Right ventricle myocardium inferior (tissue), 1 donor: ENCODE data around the gene SULF2. TPM values are rescaled to one million over a fixed set of nuclear protein-coding genes. Genes with fewer than 3 reads are reported as not detected.
A peak's percentile ranks its signal among the peaks of the same experiment; 100 is the strongest.

Experiments
- ATAC-seq: fragments of 200-7000 bp; cut with Tn5 transposase; one replicate; pipeline ENCODE4 v1.9.1; 2020; ENCODE audit warnings: mild to moderate bottlenecking, moderate library complexity
- DNase-seq: peaks from one replicate; pipeline ENCODE4 v3.0.0; 2021; ENCODE audit errors: missing footprints
- intact Hi-C: fragments of 100-400 bp; cut with DNase I; formaldehyde crosslinking; loops from one replicate; pipeline ENCODE4 v1.11.0; 2022
- total RNA-seq: library from RNA; stranded (reverse); fragmentation: NEBNext Ultra II Directional; extraction: Animal tissue kit (Norgen Biotek cat#: 25700); gene quantifications from one replicate; pipeline ENCODE4 v1.2.1, GENCODE V29; 2021
- donor health status: DM: no; HTN: yes; CAD: no; lungs with severe emphysema.

The SULF2 gene
- total RNA-seq, 1 donor from 2014 or later = 29.5 TPM

- DNase-seq (no peak), ATAC-seq (no peak)
- intact Hi-C loops = loop anchor here (5.0 to 10.0 kb wide), 5 partner anchors 62 to 586 kb away; no protein-coding TSS in a partner anchor
Observed at GRCh38 chr20:47789081-47789763, 3.9 kb upstream of the SULF2 start.

- ATAC-seq (no peak), DNase-seq (no peak)
- intact Hi-C loops = loop anchor here (5.0 to 10.0 kb wide), 5 partner anchors 61 to 586 kb away; no protein-coding TSS in a partner anchor
Observed at GRCh38 chr20:47788741-47789080, 3.4 kb upstream of the SULF2 start.

GRCh38 chr20:47786765-47787107, 1.5 kb upstream of the SULF2 start:
- peak; percentile 15 for ATAC-seq

DNA sequence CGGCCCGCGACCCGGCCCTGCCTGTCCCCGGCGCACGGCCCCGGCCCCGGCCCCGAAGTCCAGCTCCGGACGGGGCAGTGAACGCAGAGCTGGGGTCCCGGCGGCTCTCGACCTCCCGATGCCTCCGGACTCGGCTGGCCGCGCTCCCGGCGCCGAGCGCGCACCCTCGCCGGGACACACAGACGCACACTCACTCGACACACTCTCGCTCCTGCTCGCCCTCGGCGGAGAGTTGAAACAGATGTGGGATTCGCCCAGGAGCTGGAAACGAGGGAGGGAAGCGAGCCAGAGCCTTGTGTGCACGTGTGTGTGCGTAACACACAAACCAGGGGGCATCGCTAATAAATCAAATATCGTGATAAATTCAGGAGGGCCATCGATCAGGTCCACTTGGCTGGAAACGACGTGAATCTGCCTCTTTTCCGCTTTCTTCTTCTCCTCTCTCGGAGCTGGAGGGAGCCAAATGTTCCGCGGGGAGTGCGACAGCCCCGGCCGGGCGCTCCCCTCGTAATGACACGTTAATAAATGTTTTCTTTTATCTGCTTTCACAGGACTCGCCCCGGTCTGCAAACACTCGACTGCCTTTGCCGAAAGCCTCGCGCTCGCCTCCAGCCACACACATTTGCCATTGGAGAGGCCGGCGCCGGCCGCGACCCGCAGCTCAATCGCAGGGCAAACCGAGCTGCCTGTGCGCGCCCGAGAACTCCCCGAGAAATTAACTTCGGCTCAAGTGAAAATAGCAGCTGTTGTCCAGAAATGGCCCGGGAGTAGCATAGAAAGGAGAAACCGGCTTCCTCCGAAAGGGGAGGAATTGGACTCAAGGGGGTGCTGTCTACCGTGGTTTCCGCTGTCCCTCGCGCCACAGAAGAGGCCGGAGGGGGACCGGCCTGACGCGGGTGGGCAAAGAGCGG, 828 bp upstream of the SULF2 start:
- intact Hi-C loops = loop anchor here (1.0 to 10.0 kb wide), 6 partner anchors 59 to 835 kb away; no protein-coding TSS in a partner anchor
- DNase-seq (peak; percentile 80), ATAC-seq (peak; percentile 90)

More at GRCh38 chr20:47786765-47787107, 1.5 kb upstream of the SULF2 start:
- DNase-seq = no peak
- intact Hi-C loops = loop anchor here (1.0 to 10.0 kb wide), 6 partner anchors 59 to 835 kb away; no protein-coding TSS in a partner anchor

- ATAC-seq = peak; percentile 30
- no peak for DNase-seq
- intact Hi-C loops = loop anchor here (5.0 to 10.0 kb wide), 5 partner anchors 57 to 590 kb away; no protein-coding TSS in a partner anchor
Observed at GRCh38 chr20:47784599-47785310, 526 bp downstream of the SULF2 start.

DNA sequence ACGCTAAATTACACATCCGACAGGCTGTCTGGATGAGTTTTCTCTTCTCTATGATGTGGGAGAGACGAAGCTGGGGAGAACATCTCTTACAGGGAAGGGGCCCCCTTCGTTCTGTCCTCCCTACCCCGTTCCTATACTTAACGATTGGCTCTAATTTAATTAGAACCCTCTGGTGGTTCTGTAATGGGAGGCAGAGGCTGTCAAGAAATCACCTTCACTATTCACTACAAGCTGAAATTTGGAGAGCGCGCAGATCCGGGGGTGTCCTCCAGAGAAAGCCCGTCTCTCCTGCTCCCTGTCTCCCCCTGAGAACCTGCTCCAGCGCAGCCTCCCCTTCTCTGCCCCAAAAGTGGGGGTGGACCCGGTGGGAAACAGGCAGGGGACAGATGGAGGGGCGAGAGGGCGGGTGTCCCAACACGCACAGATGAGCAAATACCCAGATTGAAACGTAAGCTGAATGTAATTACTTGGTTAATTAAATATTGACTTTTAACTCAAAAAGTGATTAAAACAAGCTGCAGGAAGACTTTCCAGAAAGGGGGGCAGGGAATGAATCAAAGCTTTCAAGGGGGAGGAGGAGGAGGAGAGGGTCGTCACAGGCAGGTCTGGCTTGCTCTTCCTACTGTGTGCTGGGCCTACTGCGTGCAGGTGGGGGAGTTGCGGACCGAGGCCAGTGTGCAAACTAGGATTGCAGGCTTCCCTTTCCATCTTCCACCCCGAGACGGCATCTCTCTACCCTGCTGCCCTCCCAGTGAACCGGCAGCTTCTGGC, 1.3 kb downstream of the SULF2 start:
- intact Hi-C loops = loop anchor here (10.0 kb wide), 1 partner anchor 591 kb away; no protein-coding TSS in a partner anchor
- no peak for ATAC-seq
- no peak for DNase-seq

DNA sequence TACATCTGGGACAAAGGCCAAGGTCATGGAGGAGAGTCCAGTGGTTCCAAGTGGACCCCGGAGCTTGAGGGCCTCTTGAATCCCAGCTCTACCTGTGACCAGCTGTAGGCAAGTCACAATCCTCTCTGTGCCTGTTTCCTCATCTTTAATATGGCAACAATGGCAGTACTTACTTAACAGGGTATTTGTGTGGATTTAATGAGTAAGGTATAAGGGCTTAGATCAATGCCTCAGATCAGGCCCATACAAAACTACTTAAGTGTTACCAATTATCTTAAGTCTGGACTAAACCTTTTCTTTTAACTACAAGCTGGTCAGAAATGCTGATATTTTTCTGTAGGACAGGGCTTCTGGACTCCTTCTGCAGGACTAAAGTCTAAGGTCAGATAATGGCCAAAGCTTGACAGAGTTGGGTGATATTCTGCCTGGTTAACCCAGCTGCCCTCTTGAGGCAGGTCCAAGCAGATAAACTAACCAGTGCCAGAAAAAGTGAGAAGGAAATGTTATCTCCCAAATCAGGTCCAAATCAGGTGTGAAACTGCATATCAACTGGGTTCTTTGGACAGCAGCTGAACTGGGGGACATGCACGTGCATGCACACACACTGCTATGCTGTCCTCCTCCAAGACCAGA, 2.2 kb downstream of the SULF2 start:
- no peak for DNase-seq
- intact Hi-C loops = loop anchor here (10.0 kb wide), 1 partner anchor 592 kb away; no protein-coding TSS in a partner anchor
- no peak for ATAC-seq

DNA sequence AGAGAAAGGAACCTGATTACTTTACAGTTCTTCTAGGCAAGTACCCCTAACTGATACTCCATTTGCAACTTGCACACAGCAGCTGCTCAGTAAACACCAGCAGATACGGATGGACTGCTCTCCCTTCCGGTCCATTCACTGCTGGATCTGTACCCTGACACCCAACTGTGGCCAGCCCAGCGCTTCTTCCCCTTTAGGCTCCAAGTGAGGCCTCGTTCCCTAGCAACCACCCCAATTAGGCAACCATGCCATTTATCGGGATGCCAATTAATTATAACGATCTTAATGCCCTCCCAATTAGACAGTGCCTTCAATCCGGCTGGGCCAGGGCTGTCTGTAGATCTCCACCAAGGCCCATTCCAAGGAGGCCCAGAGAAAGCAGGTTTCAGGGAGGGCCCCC, 3.2 kb downstream of the SULF2 start:
- peak; percentile 74 for DNase-seq
- ATAC-seq = no peak
- intact Hi-C loops = loop anchor here (10.0 kb wide), 1 partner anchor 593 kb away; no protein-coding TSS in a partner anchor

DNA sequence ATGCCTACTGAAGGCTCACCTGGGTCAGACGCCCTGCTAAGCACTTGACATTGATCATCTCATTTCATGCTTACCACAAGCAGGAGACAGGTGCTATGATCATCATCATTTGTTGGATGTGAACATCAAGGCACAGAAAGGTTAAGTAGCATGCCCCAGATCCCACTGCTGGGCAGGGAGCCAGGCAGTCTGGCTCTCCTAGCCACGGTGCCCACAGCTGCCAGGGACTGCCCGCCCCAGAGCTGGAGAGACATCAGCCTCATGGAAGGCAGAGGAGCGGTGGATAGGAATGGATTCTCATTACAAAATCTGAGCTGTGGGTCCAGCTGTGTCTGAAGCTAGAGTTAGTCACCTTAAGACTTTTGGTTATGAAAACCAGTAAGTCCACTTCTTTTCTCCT, 3.6 kb downstream of the SULF2 start:
- DNase-seq (no peak), ATAC-seq (no peak)
- intact Hi-C loops = loop anchor here (10.0 kb wide), 1 partner anchor 593 kb away; no protein-coding TSS in a partner anchor

DNA sequence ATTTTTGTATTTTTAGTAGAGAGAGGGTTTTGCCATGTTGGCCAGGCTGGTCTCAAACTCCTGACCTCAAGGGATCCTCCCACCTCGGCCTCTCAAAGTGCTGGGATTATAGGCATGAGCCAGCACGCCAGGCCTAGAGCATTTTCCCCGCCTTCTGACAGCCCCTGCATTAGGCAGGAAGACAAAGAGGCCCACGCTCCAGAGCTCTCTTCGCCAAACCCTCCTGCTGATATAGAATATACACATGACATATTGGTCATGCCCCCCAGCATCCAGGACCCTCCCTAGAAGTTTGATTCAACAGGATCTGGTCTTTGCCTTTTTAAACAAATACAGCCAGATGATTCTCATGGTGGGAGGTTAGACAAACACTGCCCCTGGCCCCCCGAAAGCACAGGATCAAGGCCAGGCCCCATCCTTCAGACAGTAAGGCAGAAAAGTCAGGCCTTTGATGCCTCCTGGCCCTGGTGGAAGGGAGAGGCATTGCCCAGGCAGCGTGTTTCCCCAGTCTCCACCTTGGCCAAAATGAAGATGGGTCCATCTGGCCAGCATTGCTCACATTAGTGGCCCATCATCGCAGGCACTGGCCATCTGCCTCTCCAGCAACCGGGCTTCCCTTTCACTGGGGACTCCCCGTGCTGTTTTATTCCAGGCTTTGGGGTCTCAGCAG, 4.4 kb downstream of the SULF2 start:
- no peak for ATAC-seq
- intact Hi-C loops = loop anchor here (10.0 kb wide), 1 partner anchor 594 kb away; no protein-coding TSS in a partner anchor
- DNase-seq = no peak

GRCh38 chr20:47778398-47779354, 6.6 kb downstream of the SULF2 start:
- no peak for ATAC-seq
- DNase-seq = no peak
- intact Hi-C loops = no loop called here

DNA sequence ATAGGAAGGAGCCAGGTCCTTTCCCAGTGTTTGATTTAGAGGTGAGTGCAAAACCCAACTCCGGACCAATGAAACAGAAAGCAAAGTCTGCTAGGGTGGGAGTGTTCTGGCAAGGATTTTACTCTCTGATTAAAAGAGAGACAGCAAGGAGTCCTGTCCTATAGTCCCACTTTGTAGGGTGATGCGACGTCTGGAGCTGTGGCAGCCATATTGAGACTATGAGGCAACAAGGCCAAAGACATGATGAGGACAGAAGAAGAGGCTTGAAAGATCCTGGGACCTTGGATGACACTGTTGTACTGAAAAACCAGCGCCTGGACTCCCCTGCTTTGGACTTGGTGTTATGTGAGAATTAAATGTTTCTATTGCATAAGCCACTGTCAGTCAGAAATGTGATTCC, 8.1 kb downstream of the SULF2 start:
- ATAC-seq (no peak), DNase-seq (no peak)
- intact Hi-C loops = no loop called here

DNA sequence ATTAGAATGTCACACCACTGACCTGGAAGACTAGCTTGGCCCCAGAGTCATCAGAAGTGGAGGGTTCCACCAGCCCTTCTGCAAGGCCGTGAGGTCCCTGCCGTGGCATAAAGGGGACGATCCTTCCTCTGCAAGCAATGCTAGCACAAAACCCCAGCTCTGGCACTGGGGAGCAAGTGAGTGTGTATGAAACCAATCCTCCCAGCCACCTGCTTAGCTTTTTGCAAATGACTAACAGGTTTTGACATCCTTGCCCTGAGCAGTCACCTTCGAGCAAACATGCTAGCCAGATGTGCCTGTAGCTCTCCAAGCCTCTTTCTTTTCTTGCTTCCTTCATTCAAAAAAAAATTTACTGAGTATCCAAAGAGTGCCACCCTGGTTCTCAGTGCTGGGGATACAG, 8.6 kb downstream of the SULF2 start:
- DNase-seq (no peak), ATAC-seq (no peak)
- intact Hi-C loops = no loop called here

DNA sequence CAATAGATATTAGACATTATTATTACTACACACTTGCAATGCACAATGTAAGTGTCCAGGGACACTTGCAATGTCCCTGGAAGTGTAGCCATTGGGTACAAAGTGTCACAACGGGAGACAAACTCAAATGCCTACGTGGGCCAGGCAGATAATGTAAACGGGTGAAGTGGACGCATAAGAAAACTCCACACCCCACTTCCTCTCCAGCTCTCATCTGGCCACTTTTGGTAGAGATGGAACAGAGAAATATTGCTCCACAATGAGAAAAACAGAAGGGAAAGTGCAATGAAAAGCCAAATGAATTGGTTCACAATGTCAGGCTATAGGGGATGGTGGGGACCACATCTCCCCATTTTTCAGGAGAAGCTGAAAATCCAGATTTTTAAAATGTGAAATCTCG, 9.4 kb downstream of the SULF2 start:
- ATAC-seq (no peak), DNase-seq (no peak)
- intact Hi-C loops = no loop called here

DNA sequence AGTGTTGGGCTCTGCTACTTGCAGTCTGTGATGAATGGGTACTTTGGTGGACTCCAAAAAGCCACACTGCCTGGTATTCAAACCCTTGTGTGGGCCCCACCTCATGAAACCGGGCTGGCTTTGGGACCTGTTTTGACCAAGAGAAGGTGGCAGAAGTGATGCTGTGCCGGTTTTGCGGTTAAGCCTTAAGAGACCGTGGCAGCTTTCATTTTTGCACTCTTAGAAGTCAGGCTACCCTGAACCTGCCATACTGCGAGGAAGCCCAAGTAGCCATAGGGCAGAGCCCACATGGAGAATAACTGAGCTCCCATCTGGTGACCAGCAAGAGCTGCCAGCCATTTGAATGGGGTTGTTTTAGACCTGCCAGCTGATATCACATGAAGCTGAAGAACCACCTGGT, 10.2 kb downstream of the SULF2 start:
- intact Hi-C loops = no loop called here

GRCh38 chr20:47774131-47774777, 11.0 kb downstream of the SULF2 start:
- DNase-seq = no peak
- intact Hi-C loops = no loop called here
- no peak for ATAC-seq

More for the DNA sequence above, 10.2 kb downstream of the SULF2 start:
- no peak for DNase-seq
- no peak for ATAC-seq
